Dermis microvascular lymphatic vessel endothelial cell (primary cell): ENCODE measurements around the gene MTFR1L. TPM values are rescaled to one million over a fixed set of nuclear protein-coding genes. Genes with fewer than 3 reads are reported as not detected.
"Not testable (repeated sequence)": the region's sequence is repeated elsewhere in the genome, so short reads cannot be mapped to it uniquely, and the experiment has no call there.

ENCODE experiments used
- DNase-seq, 2 donors: peaks; one replicate each; pipeline versions ENCODE4 v3.0.0 to v3.0.0-alpha.2; 2010; ENCODE audit warnings: low read depth in 2 of 2
- total RNA-seq: library from RNA; depleted of rRNA; stranded (reverse); fragments of >200 nt; gene quantifications from 2 replicates; pipeline ENCODE4 v1.2.1, GENCODE V29; 2014

MTFR1L gene
- total RNA-seq, 1 donor from 2014 or later = 24.0 TPM

DNA sequence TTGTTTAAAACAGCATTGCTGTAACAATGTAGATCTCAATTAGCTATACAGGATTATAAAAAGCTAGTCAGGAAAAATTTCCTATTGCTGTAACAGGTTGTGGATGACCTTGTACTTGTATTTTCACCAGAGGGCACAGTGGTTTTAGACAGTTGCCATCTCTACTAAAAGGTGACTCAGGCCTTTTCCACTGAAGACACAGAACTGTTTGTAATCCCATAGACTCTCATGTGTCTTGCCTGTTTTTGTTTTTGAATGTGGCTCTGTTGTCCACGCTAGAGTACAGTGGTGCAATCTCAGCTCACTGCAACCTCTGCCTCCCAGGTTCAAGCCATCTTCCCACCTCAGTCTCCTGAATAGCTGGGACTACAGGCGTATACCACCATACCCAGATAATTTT, 5.9 kb downstream of the MTFR1L start:
- DNase-seq = no peak

DNA sequence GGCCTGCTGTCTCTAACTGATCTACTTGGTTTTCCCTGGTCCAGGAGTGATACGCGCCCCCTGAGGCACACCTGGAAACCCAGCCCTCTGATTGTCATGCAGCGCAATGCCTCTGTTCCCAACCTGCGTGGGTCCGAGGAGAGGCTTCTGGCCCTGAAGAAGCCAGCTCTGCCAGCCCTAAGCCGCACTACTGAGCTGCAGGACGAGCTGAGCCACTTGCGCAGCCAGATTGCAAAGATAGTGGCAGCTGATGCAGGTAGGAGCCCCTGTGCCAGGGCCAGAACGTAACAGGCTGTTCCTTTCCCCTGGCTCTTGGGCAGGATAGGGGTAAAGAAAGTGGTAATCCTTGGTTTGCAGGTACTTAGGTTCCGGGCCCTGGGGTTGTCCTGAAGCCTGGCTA, 6.8 kb downstream of the MTFR1L start:
- DNase-seq = no peak

- DNase-seq = no peak
Measured at GRCh38 chr1:25828491-25828890, 8.7 kb downstream of the MTFR1L start.

DNA sequence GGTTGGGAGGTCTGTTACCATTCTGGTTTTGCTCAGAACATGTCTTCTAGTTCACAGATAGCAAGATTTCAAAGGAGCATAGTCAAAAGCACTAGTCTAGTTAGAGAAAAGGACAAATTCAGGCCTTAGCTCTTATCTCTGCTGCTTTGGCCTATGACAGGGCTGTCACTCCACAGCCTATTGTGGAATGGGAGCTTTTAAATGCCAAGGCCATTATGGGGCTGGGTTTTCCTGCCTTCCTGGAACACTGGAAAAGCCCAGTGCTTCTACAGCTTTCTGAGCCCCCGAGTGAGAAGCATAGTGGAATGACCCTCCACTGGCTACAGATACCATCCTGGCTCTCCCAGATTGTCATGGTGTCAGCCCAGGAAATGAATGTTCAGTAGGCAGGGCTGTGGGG, 9.3 kb downstream of the MTFR1L start:
- DNase-seq = no peak

GRCh38 chr1:25831569-25832196, 11.9 kb downstream of the MTFR1L start:
- DNase-seq = no peak

- no peak for DNase-seq
Measured at GRCh38 chr1:25832336-25833037, 12.7 kb downstream of the MTFR1L start.

GRCh38 chr1:25833158-25833557, 13.4 kb downstream of the MTFR1L start:
- DNase-seq = no peak

- no peak for DNase-seq
Measured at GRCh38 chr1:25834894-25835293, 15.1 kb downstream of the MTFR1L start.

GRCh38 chr1:25836695-25837094, 16.9 kb downstream of the MTFR1L start:
- no peak for DNase-seq

- peak in 1 of 2 donors; percentile 26 for DNase-seq
Measured at GRCh38 chr1:25837262-25837875, 17.6 kb downstream of the MTFR1L start.

DNA sequence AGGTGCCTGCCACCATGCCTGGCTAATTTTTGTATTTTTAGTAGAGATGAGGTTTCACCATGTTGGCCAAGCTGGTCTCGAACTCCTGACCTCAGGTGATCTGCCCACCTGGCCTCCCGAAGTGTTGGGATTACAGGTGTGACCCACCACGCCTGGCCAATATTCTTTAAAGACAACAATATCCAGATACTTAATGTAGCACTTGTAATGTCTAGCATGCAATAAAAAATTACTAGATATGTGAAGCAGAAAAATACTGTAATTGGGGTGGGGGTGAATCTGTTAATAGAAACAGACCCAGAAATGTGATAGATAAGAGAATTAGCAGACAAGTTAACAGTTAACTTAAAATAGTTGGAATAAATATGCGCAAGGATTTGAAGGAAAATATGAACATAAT, 20.1 kb downstream of the MTFR1L start:
- not testable (repeated sequence) for DNase-seq

- no peak for DNase-seq
Measured at GRCh38 chr1:25843483-25843882, 23.7 kb downstream of the MTFR1L start.

- DNase-seq = no peak
Measured at GRCh38 chr1:25844536-25845337, 25.0 kb downstream of the MTFR1L start.

DNA sequence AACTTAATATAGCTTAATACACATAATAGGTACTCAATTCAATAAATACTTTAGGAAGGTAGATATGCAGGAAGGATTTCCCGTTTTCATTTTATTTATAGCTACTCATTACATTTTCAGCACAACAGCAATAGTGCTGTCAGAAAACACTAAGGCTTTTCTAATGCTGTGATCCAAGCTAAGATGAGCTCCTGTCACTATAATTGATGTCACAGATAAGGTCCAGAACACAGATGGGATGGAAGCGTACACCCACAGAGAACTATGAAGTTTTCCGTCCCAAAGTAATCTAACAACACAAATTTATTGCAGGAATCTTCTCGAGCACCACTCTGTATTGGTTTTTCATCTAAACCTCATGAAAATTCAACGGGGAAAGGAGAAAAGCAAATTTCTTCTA, 25.9 kb downstream of the MTFR1L start:
- no peak for DNase-seq

DNA sequence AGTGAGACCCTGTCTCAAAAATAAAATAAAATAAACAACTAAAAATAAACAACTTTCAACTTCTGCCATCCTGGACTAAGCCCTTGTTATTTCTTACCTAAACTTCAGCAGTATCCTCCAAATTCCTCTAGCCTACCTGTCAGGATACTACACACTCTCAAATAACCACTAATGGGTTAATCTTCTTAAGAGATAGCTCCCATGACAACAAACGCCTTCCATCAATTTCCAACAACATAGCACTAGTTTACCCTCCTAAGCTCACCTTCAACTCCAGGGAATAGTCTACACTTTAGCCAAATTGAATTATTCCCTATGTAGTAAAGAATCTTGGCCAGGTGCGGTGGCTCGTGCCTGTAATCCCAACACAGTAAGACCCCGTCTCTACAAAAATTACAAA, 28.2 kb downstream of the MTFR1L start:
- no peak for DNase-seq

GRCh38 chr1:25848531-25848930, 28.8 kb downstream of the MTFR1L start:
- DNase-seq = peak in 1 of 2 donors; percentile 38

DNA sequence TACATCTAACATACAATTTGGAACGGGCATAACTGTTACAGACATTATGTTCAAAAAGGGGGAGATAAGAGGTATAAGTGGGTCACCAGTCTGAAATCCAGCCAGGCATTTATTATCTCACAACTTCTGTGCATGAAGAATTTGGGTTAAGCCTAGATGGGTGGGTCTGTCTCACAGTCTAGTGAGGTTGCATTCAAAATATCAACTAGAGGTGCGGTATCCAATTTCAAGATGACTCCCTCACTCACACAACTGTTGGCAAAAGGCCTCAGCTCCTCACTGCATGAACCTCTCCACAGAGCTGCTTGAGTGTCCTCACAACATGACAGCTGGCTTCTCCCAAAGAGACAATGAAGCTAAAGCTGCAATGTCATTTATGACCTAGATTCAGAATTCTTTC, 34.8 kb downstream of the MTFR1L start:
- no peak for DNase-seq

- no peak for DNase-seq
Measured at GRCh38 chr1:25856856-25857255, 37.1 kb downstream of the MTFR1L start.

DNA sequence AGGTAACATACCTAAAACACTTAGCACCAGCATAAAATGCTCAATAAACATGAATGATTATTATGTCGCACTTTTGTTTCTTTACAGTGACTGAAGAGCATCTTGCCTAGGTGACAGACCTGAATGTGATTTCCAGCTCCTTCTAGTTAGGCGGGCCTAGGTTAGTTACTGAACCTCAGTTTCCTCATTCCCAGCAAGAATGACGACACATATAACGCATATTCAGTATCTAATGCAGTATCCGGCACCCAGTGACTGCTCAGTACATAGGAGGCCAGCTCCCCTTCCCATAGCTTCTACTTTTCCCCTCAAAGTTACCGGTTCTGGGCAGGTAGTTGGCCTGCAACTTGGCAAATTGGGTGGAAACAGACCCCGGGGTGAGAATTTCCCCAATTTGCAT, 38.7 kb downstream of the MTFR1L start:
- DNase-seq = no peak

GRCh38 chr1:25858906-25859789, 39.4 kb downstream of the MTFR1L start, which contains the start of gene AUNIP:
TSS of gene AUNIP (minus strand) at chr1:25859457. CDS start at chr1:25859357, 100 bp downstream.
- peak; percentile 43 to 86 for DNase-seq
